Activated CD4-positive, alpha-beta memory T cell treated with anti-CD3 and anti-CD28 coated beads, Interleukin-2, amount 10 ng/mL, durations not matched to agents 7 days and 5 days (primary cell): ENCODE data around the gene STARD13. TPM values are rescaled to one million over a fixed set of nuclear protein-coding genes. Genes with fewer than 3 reads are reported as not detected.

Experiments
- CTCF ChIA-PET: fragments of 350-600 bp; sonication (Branson Sonifier 250); formaldehyde crosslinking; loops from one replicate; lab custom pipeline; 2021; ENCODE audit warnings: antibody characterized with exemption, inconsistent platforms; lab: Charles Lee
- POLR2A ChIA-PET: fragments of 350-600 bp; sonication (Branson Sonifier 250); formaldehyde crosslinking; loops from one replicate; lab custom pipeline; 2021; ENCODE audit warnings: antibody characterized with exemption; lab: Charles Lee
- DNase-seq: peaks from one replicate; pipeline ENCODE4 v3.0.0-alpha.2; 2020
- H3K27ac Mint-ChIP-seq: one replicate; pipeline ENCODE4 v1.8.0; 2021; ENCODE audit warnings: mild to moderate bottlenecking, mixed read lengths
- H3K27me3 Mint-ChIP-seq: one replicate; pipeline ENCODE4 v1.8.0; 2021; ENCODE audit warnings: mixed read lengths
- H3K36me3 Mint-ChIP-seq: one replicate; pipeline ENCODE4 v1.8.0; 2021; ENCODE audit warnings: low read depth, mixed read lengths
- H3K4me1 Mint-ChIP-seq: one replicate; pipeline ENCODE4 v1.8.0; 2021; ENCODE audit warnings: mixed read lengths
- H3K4me3 Mint-ChIP-seq: one replicate; pipeline ENCODE4 v1.8.0; 2021; ENCODE audit warnings: mild to moderate bottlenecking, mixed read lengths
- H3K9me3 Mint-ChIP-seq: one replicate; pipeline ENCODE4 v1.8.0; 2021; ENCODE audit warnings: mixed read lengths
- total RNA-seq, 2 experiments: library from RNA; stranded (reverse); gene quantifications; one replicate each; pipeline ENCODE4 v1.2.3, GENCODE V29; 2021

The STARD13 gene
- total RNA-seq, 2 experiments from 2014 or later = 0.15 to 0.20 TPM

DNA sequence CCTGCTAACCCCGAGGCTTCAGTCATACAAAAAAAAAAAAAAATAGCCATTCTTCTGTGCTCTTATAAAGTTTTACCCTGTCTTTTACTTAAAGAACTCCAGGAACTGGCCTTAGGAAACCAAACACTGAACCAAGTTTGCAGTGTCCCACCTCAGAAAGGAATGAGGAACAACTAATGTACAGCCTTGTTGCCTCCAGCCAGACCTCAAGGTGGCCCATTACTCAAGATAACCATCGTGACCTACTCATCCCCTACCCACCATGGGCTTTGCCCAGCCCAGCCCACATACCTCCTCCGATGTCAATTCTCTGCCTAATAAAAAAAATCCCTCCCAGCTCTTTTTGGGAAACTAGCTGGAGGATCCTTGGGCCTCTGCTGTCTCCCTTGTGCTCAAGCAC is 133.2 kb downstream of the STARD13 start:
- ChIA-PET POLR2A (no interaction called here), CTCF (interaction anchor here (0.6 kb wide), 1 partner anchor 14 kb away, joined by 4 read pairs; no protein-coding TSS in a partner anchor)
- Mint-ChIP-seq H3K4me3 (no peak overlapping the region), H3K36me3 (peaks cover 3% of the 10 kb centered on the region), H3K27me3 (no peaks in the 10 kb centered on the region), H3K4me1 (peaks cover 4% of the 10 kb centered on the region), H3K27ac (no peak overlapping the region), H3K9me3 (peaks cover 5% of the 10 kb centered on the region)
- DNase-seq = no peak

GRCh38 chr13:33150662-33151061 is 134.9 kb downstream of the STARD13 start:
- Mint-ChIP-seq H3K4me1 (peaks cover 14% of the 10 kb centered on the region), H3K27ac (no peak overlapping the region), H3K9me3 (peaks cover 6% of the 10 kb centered on the region), H3K4me3 (no peak overlapping the region), H3K36me3 (peaks cover 3% of the 10 kb centered on the region), H3K27me3 (no peaks in the 10 kb centered on the region)
- no peak for DNase-seq
- ChIA-PET POLR2A (no interaction called here), CTCF (no interaction called here)

DNA sequence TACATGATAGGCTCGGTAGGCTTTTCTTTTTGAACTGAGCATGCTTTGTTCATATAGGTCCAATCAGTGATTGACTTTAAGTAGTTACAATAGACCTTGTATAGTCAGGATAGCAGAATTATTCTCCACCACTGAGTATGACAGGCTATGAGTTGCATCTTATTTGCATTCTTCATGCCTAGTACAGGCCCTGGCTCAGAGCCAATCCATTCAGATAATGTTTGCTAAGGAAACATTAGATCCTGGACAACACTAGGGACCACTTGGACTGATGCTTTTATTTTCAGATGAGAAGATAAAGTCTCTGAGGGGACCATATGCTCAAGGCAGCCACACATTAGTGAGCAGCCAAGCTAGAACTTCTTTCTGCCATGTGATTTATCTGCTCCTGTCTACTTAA is 135.4 kb downstream of the STARD13 start:
- Mint-ChIP-seq H3K27ac (no peak overlapping the region), H3K4me3 (no peak overlapping the region), H3K27me3 (no peaks in the 10 kb centered on the region), H3K36me3 (peaks cover 3% of the 10 kb centered on the region), H3K4me1 (peaks cover 16% of the 10 kb centered on the region), H3K9me3 (peaks cover 6% of the 10 kb centered on the region)
- no peak for DNase-seq
- ChIA-PET CTCF (no interaction called here), POLR2A (no interaction called here)

DNA sequence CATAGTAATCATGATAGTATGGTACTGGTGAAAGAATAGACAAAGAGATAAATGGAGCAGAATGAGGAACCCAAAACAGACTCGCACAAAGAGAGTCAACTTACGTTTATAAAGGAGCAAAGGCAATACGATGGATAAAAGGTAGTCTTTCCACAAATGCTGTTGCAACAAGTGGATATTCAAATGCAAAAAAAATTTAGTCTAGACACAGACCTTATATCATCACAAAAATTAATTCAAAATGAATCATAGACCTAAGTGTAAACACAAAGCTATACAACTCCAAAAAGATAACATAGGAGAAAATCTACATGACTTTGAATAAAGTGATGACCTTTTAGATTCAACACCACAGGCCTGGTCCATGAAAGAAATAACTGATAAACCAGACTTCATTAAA is 137.7 kb downstream of the STARD13 start:
- DNase-seq = no peak
- no peak overlapping the region for H3K27ac Mint-ChIP-seq
- CTCF ChIA-PET = no interaction called here

DNA sequence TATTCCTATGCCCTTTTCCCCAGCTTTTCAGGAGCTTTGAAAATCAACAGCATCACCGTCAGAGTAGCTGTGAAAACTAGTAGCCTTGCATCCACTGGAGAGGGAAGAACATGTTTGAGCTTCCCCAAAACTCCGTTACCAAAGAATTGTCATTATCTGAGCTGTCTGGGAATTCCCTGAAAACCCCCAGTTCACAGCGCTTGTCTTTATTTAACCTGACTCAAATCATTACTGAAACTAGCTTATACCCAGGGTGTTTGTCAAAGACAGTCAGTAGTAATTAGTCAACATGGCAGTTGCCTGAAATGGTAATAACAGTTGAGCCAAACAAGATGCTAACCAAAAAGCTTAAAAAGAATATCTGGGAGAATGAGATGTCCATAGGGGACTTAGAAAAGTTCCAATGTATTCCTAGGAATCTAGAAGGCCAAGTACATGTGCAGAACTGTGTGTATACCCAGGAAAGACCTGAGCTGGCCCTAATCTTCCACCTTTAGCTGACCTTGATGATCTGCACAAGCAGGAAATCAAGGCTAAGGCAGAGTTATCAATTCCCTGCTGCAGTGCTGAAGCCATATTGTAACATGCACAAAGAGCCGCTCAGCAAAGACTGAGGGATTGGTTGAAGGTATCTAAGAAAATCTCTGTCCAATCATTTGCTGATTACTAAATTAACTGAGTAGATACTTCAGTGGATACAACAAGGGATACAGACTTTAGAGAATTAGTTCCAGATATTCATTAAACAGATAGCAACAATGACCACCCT is 138.5 kb downstream of the STARD13 start:
- ChIA-PET CTCF (no interaction called here), POLR2A (no interaction called here)
- H3K27me3 Mint-ChIP-seq = no peaks in the 10 kb centered on the region
- peaks cover 23% of the 10 kb centered on the region for H3K4me1 Mint-ChIP-seq
- H3K4me3 Mint-ChIP-seq = no peak overlapping the region
- H3K27ac Mint-ChIP-seq = peak overlapping the region; percentile 60
- no peak for DNase-seq
- peaks cover 8% of the 10 kb centered on the region for H3K36me3 Mint-ChIP-seq
- H3K9me3 Mint-ChIP-seq = peaks cover 13% of the 10 kb centered on the region

More for the DNA sequence above, 137.7 kb downstream of the STARD13 start:
- Mint-ChIP-seq H3K36me3 (peaks cover 8% of the 10 kb centered on the region), H3K4me1 (peaks cover 23% of the 10 kb centered on the region), H3K27me3 (no peaks in the 10 kb centered on the region), H3K9me3 (peaks cover 13% of the 10 kb centered on the region), H3K4me3 (no peak overlapping the region)
- POLR2A ChIA-PET = no interaction called here

DNA sequence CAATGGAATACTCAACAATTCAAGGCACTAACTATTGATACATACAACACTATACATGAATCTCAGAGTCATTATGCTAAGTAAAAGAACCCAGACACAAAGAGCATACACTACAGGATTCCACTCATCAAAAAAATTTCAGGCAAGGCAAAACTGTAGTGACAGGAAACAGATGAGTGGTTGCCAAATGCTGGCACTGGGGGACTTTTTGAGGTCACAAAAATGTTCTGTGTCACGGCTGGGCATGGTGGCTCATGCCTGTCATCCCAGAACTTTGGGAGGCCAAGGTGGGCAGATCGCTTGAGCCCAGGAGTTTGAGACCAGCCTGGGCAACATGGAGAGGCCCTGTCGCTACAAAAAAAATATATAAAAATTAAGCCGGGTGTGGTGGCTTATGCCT is 139.9 kb downstream of the STARD13 start:
- ChIA-PET POLR2A (no interaction called here), CTCF (no interaction called here)
- H3K27me3 Mint-ChIP-seq = no peaks in the 10 kb centered on the region
- peaks cover 13% of the 10 kb centered on the region for H3K9me3 Mint-ChIP-seq
- no peak overlapping the region for H3K4me3 Mint-ChIP-seq
- DNase-seq = no peak
- H3K27ac Mint-ChIP-seq = peak overlapping the region; percentile 12
- peaks cover 8% of the 10 kb centered on the region for H3K36me3 Mint-ChIP-seq
- H3K4me1 Mint-ChIP-seq = peaks cover 23% of the 10 kb centered on the region

- Mint-ChIP-seq H3K4me3 (no peak overlapping the region), H3K9me3 (peaks cover 13% of the 10 kb centered on the region), H3K27me3 (no peaks in the 10 kb centered on the region), H3K36me3 (peaks cover 8% of the 10 kb centered on the region), H3K4me1 (peaks cover 23% of the 10 kb centered on the region), H3K27ac (peak overlapping the region; percentile 5)
- CTCF ChIA-PET = no interaction called here
- no peak for DNase-seq
- POLR2A ChIA-PET = no interaction called here
These were observed 141.2 kb downstream of the STARD13 start for GRCh38 chr13:33144358-33144784.

- Mint-ChIP-seq H3K36me3 (peaks cover 5% of the 10 kb centered on the region), H3K4me3 (no peak overlapping the region), H3K9me3 (peaks cover 12% of the 10 kb centered on the region), H3K27me3 (no peaks in the 10 kb centered on the region), H3K4me1 (peaks cover 7% of the 10 kb centered on the region), H3K27ac (no peak overlapping the region)
- POLR2A ChIA-PET = no interaction called here
- CTCF ChIA-PET = no interaction called here
- DNase-seq = no peak
These were observed 145.6 kb downstream of the STARD13 start for GRCh38 chr13:33139780-33140535.

GRCh38 chr13:33139184-33139583 is 146.4 kb downstream of the STARD13 start:
- Mint-ChIP-seq H3K4me3 (no peak overlapping the region), H3K27ac (no peak overlapping the region), H3K27me3 (no peaks in the 10 kb centered on the region), H3K9me3 (peaks cover 11% of the 10 kb centered on the region), H3K4me1 (peaks cover 1% of the 10 kb centered on the region), H3K36me3 (peaks cover 2% of the 10 kb centered on the region)
- DNase-seq = no peak
- CTCF ChIA-PET = no interaction called here
- POLR2A ChIA-PET = no interaction called here

DNA sequence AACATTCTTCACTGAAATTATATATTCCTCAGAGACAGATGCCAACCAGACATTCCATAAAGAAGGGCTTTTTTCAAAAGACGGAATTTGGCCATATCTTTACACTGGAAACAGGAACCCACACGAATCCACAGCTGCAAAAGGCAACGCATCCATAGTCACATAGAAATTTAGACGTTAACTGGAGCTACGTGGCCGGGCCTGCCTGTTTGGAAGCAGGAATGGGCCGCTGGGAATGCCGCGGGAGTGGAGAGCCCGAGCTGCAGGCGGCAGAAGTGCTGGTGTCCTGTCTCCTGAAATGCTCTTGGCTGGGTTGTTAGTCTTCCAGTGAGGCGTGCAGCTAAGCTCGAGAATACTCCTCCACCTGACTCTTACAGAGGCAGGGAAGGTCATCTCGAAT is 147.1 kb downstream of the STARD13 start:
- POLR2A ChIA-PET = interaction anchor here (0.7 kb wide), 1 partner anchor 147 kb away, joined by 3 read pairs; no protein-coding TSS in a partner anchor
- no peaks in the 10 kb centered on the region for H3K4me1 Mint-ChIP-seq

DNA sequence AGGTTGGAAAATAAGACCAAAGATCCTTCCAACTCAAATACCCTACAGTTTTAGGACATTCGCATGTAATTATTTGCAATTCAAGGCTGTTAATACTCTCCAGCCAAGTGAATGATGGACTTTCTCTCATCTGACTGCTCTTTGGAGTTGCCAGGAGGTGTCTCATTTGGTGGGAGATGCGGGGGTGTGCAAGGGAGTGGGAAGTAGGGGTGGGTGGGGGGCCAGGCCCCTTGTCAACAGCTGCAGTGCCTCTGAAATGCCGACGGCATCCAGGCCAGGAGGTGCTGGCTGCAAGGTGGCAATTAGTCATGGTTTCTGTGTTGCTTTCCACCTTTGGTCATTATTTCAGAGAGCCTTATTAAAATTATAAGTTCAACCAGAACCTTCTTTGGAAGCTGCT is 147.8 kb downstream of the STARD13 start:
- H3K4me1 Mint-ChIP-seq = no peaks in the 10 kb centered on the region
- no peak overlapping the region for H3K4me3 Mint-ChIP-seq
- no peak overlapping the region for H3K27ac Mint-ChIP-seq
- DNase-seq = no peak
- H3K9me3 Mint-ChIP-seq = peaks cover 11% of the 10 kb centered on the region
- H3K27me3 Mint-ChIP-seq = no peaks in the 10 kb centered on the region
- ChIA-PET POLR2A (no interaction called here), CTCF (interaction anchor here (0.7 kb wide), 1 partner anchor 15 kb away, joined by 4 read pairs; no protein-coding TSS in a partner anchor)
- no peaks in the 10 kb centered on the region for H3K36me3 Mint-ChIP-seq

More for the DNA sequence above, 147.1 kb downstream of the STARD13 start:
- no peak overlapping the region for H3K27ac Mint-ChIP-seq
- no peak for DNase-seq
- no peaks in the 10 kb centered on the region for H3K27me3 Mint-ChIP-seq
- peaks cover 11% of the 10 kb centered on the region for H3K9me3 Mint-ChIP-seq
- CTCF ChIA-PET = interaction anchor here (0.7 kb wide), 1 partner anchor 14 kb away, joined by 4 read pairs; no protein-coding TSS in a partner anchor
- H3K4me3 Mint-ChIP-seq = no peak overlapping the region
- no peaks in the 10 kb centered on the region for H3K36me3 Mint-ChIP-seq

DNA sequence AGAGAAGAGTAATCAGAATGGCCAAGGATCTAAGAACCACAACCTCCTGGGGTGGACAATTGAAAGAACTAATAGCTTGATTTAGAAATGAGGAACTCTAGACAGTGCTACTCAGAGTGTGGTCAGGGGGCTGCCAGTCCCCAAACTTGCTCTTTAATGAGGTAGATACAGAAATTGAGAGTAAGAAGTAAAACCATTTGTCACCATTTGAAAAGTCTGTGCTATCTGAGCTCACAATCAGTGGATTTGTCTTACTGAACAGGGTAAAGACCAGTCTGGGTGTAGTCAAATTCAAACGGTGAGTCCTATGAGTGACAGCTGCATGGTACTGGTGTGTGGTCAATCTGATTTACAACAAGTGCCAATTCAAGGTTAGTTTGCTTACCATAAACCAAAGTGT is 150.5 kb downstream of the STARD13 start:
- POLR2A ChIA-PET = no interaction called here

GRCh38 chr13:33134213-33134612 is 151.3 kb downstream of the STARD13 start:
- Mint-ChIP-seq H3K27ac (no peak overlapping the region), H3K36me3 (no peaks in the 10 kb centered on the region), H3K9me3 (peaks cover 11% of the 10 kb centered on the region), H3K4me3 (no peak overlapping the region), H3K4me1 (no peaks in the 10 kb centered on the region), H3K27me3 (no peaks in the 10 kb centered on the region)
- POLR2A ChIA-PET = no interaction called here
- DNase-seq = no peak
- CTCF ChIA-PET = no interaction called here

More for the DNA sequence above, 150.5 kb downstream of the STARD13 start:
- Mint-ChIP-seq H3K27me3 (no peaks in the 10 kb centered on the region), H3K4me1 (no peaks in the 10 kb centered on the region), H3K36me3 (no peaks in the 10 kb centered on the region), H3K4me3 (no peak overlapping the region), H3K9me3 (peaks cover 11% of the 10 kb centered on the region), H3K27ac (no peak overlapping the region)
- CTCF ChIA-PET = no interaction called here
- DNase-seq = no peak
